Ovary (tissue), 3 donors: Measurements from ENCODE around the gene ERCC8.
"Not testable (repeated sequence)": the region's sequence is repeated elsewhere in the genome, so short reads cannot be mapped to it uniquely, and the experiment has no call there.

ENCODE experiments used
- CTCF ChIP-seq, 3 donors: fragments of 450-650 bp in 2 of 3; fragments of 200-600 bp in 1 of 3; IDR thresholded peaks; one replicate each; pipeline versions ENCODE4 v1.5.1 to v1.8.0; 2016 to 2022; ENCODE audit warnings: antibody characterized with exemption in 3 of 3, mild to moderate bottlenecking in 1 of 3
- EP300 ChIP-seq: sonication (generic); formaldehyde crosslinking; IDR thresholded peaks from one replicate; pipeline ENCODE4 v1.6.1; 2017; ENCODE audit warnings: antibody characterized with exemption
- POLR2A ChIP-seq: fragments of 450-650 bp; IDR thresholded peaks from one replicate; pipeline ENCODE4 v1.6.1; 2017; ENCODE audit warnings: antibody characterized with exemption, mild to moderate bottlenecking, moderate library complexity
- donor health status: DM: no; HTN: no; CAD: no.

DNA sequence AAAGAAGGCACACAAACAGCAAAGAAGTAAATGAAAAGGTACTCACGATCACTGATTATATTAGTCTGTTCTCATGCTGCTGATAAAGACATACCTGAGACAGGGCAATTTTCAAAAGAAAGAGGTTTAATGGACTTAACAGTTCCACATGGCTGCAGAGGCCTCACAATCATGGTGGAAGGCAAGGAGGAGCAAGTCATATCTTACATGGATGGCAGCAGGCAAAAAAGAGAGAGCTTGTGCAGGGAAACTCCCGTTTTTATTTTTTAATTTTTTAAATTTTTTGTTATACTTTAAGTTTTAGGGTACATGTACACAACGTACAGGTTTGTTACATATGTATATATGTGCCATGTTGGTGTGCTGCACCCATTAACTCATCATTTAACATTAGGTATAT lies 37.3 kb upstream of the ERCC8 start:
- TF ChIP-seq CTCF (IDR thresholded peaks at IDR 0.05); EP300; POLR2A: not testable (repeated sequence)
